Upper lobe of left lung (tissue), 6 donors: ENCODE measurements around the gene RIN1. TPM values are rescaled to one million over a fixed set of nuclear protein-coding genes. Genes with fewer than 3 reads are reported as not detected.
A peak's percentile ranks its signal among the peaks of the same experiment; 100 is the strongest.

ENCODE experiments used
- ATAC-seq, 2 donors: fragments of 200-7000 bp; cut with Tn5 transposase; one replicate each; pipeline ENCODE4 v1.9.1; 2022; ENCODE audit warnings: mild to moderate bottlenecking in 2 of 2, moderate library complexity in 2 of 2; ENCODE audit not compliant: low FRiP score in 2 of 2
- DNase-seq, 2 donors: peaks; one replicate each; pipeline ENCODE4 v3.0.0-alpha.2; 2019 to 2020
- H3K27ac ChIP-seq, 4 donors: fragments of 200-600 bp; sonication (generic); one replicate each; pipeline ENCODE4 v1.5.1; 2016 to 2019
- H3K27me3 ChIP-seq, 4 donors: fragments of 200-600 bp; sonication (generic); one replicate each; pipeline ENCODE4 v1.5.1; 2017 to 2019
- H3K36me3 ChIP-seq, 4 donors: fragments of 200-600 bp; sonication (generic); one replicate each; pipeline ENCODE4 v1.5.1; 2016 to 2019
- H3K4me1 ChIP-seq, 4 donors: fragments of 200-600 bp; sonication (generic); one replicate each; pipeline ENCODE4 v1.5.1; 2018 to 2019
- H3K4me3 ChIP-seq, 4 donors: fragments of 200-600 bp; sonication (generic); one replicate each; pipeline ENCODE4 v1.5.1; 2017 to 2019; ENCODE audit warnings: mild to moderate bottlenecking in 2 of 4, moderate library complexity in 1 of 4
- H3K9me3 ChIP-seq, 4 donors: fragments of 200-600 bp; sonication (generic); one replicate each; pipeline ENCODE4 v1.5.1; 2018 to 2019
- CTCF ChIP-seq, 6 experiments: fragments of 450-650 bp in 4 of 6; fragments of 200-600 bp in 2 of 6; sonication (generic) in 2 of 6; IDR thresholded peaks; one replicate each; pipeline ENCODE4 v1.5.1; 2016 to 2019; ENCODE audit warnings: antibody characterized with exemption in 6 of 6
- EP300 ChIP-seq, 4 donors: sonication (generic); formaldehyde crosslinking; IDR thresholded peaks; one replicate each; pipeline ENCODE4 v1.5.1; 2017; ENCODE audit warnings: antibody characterized with exemption in 4 of 4, control low read depth in 2 of 4
- POLR2A ChIP-seq, 4 donors: fragments of 450-650 bp; IDR thresholded peaks; one replicate each; pipeline ENCODE4 v1.5.1; 2016 to 2017; ENCODE audit warnings: antibody characterized with exemption in 4 of 4, mild to moderate bottlenecking in 2 of 4
- POLR2AphosphoS5 ChIP-seq, 2 donors: sonication (generic); formaldehyde crosslinking; IDR thresholded peaks; one replicate each; pipeline ENCODE4 v1.5.1; 2017; ENCODE audit warnings: antibody characterized with exemption in 2 of 2
- WGBS, 2 donors: methylation state at CpG; one replicate each; pipeline ENCODE4 v1.1.5; 2017 to 2018; 5-methylcytosine and 5-hydroxymethylcytosine counted together
- total RNA-seq, 6 donors: library from RNA; depleted of rRNA in 4 of 6; stranded (reverse); fragments of >200 nt in 4 of 6; gene quantifications; one replicate each; pipeline versions ENCODE4 v1.1.0 to v1.2.1, GENCODE V29; 2016 to 2021
- donor health status: DM: no; HTN: no; CAD: no; lungs with moderate emphysema.
- donor health status: DM: no; HTN: yes; CAD: no; lungs with severe emphysema.

Gene RIN1
- total RNA-seq, 6 donors from 2014 or later: 5.2 to 19.0 (median 8.9) TPM

GRCh38 chr11:66344550-66345315, 8.5 kb upstream of the RIN1 start, which contains the start of gene BRMS1:
Gene BRMS1, minus strand, starts transcription at chr11:66345104. Its CDS starts 2,870 bp downstream, at chr11:66342234.
- H3K27me3 ChIP-seq: no peaks in the 10 kb centered on the region
- ATAC-seq (peak; percentile 94 to 95), DNase-seq (peak; percentile 92 to 99)
- no peaks in the 10 kb centered on the region for H3K9me3 ChIP-seq
- H3K4me1 ChIP-seq: peaks cover 36 to 48% (median 46%) of the 10 kb centered on the region in 4 donors
- peak; percentile 94 to 96 for TF ChIP-seq POLR2AphosphoS5 (IDR thresholded peaks at IDR 0.05)
- TF ChIP-seq POLR2A (IDR thresholded peaks at IDR 0.05): peak in 3 of 4 donors; percentile 73 to 93 (median 87)
- TF ChIP-seq CTCF (IDR thresholded peaks at IDR 0.05): peak in 4 of 6 experiments; percentile 54 to 68 (median 64)
- TF ChIP-seq EP300 (IDR thresholded peaks at IDR 0.05): peak in 1 of 4 donors; percentile 37
- H3K36me3 ChIP-seq: peaks cover 19 to 32% (median 28%) of the 10 kb centered on the region in 4 donors
- H3K27ac ChIP-seq: peak within 1 kb of the TSS; percentile 88 to 89 (median 89)
- H3K4me3 ChIP-seq: peak within 1 kb of the TSS; percentile 74 to 98 (median 86)
- 2 to 3% methylated on average over 3 to 23 of the region's 59 CpGs for WGBS, 2 donors

GRCh38 chr11:66343176-66343575, 6.9 kb upstream of the RIN1 start:
- ATAC-seq (no peak), DNase-seq (no peak)

GRCh38 chr11:66341502-66342126, 5.4 kb upstream of the RIN1 start:
- ATAC-seq (no peak), DNase-seq (no peak)
- Histone ChIP-seq H3K27me3 (no peaks in the 10 kb centered on the region), H3K9me3 (no peaks in the 10 kb centered on the region), H3K4me1 (peaks cover 32 to 42% (median 34%) of the 10 kb centered on the region in 4 donors), H3K4me3 (no peak overlapping the region), H3K36me3 (peaks cover 20 to 59% (median 50%) of the 10 kb centered on the region in 4 donors), H3K27ac (no peak overlapping the region)
- WGBS, 2 donors: 92 to 93% methylated on average over 21 of the region's 21 CpGs
- TF ChIP-seq POLR2A (IDR thresholded peaks at IDR 0.05): no peak
- no peak for TF ChIP-seq EP300 (IDR thresholded peaks at IDR 0.05)
- no peak for TF ChIP-seq POLR2AphosphoS5 (IDR thresholded peaks at IDR 0.05)
- no peak for TF ChIP-seq CTCF (IDR thresholded peaks at IDR 0.05)

More at GRCh38 chr11:66343176-66343575, 6.9 kb upstream of the RIN1 start:
- Histone ChIP-seq H3K9me3 (no peaks in the 10 kb centered on the region), H3K4me1 (peaks cover 33 to 45% (median 39%) of the 10 kb centered on the region in 4 donors), H3K27ac (no peak overlapping the region), H3K36me3 (peaks cover 20 to 48% (median 40%) of the 10 kb centered on the region in 4 donors), H3K27me3 (no peaks in the 10 kb centered on the region), H3K4me3 (no peak overlapping the region)
- 91 to 96% methylated on average over 8 of the region's 8 CpGs for WGBS, 2 donors
- TF ChIP-seq POLR2AphosphoS5 (IDR thresholded peaks at IDR 0.05) (no peak), CTCF (IDR thresholded peaks at IDR 0.05) (no peak), EP300 (IDR thresholded peaks at IDR 0.05) (no peak), POLR2A (IDR thresholded peaks at IDR 0.05) (no peak)

GRCh38 chr11:66340596-66341501, 4.6 kb upstream of the RIN1 start:
- ATAC-seq: no peak
- no peaks in the 10 kb centered on the region for H3K27me3 ChIP-seq
- WGBS, 2 donors: 90 to 94% methylated on average over 18 to 28 of the region's 28 CpGs
- TF ChIP-seq CTCF (IDR thresholded peaks at IDR 0.05): no peak
- TF ChIP-seq POLR2A (IDR thresholded peaks at IDR 0.05): no peak
- no peak for TF ChIP-seq POLR2AphosphoS5 (IDR thresholded peaks at IDR 0.05)
- no peak for TF ChIP-seq EP300 (IDR thresholded peaks at IDR 0.05)
- no peak overlapping the region for H3K27ac ChIP-seq
- H3K4me1 ChIP-seq: peaks cover 32 to 42% (median 34%) of the 10 kb centered on the region in 4 donors
- peaks cover 20 to 59% (median 50%) of the 10 kb centered on the region in 4 donors for H3K36me3 ChIP-seq
- peak in 1 of 2 donors; percentile 58 for DNase-seq
- no peaks in the 10 kb centered on the region for H3K9me3 ChIP-seq
- H3K4me3 ChIP-seq: no peak overlapping the region
